Stomach (tissue), 9 donors: ENCODE measurements around the gene RNF34. TPM values are rescaled to one million over a fixed set of nuclear protein-coding genes. Genes with fewer than 3 reads are reported as not detected.

Experiments used
- DNase-seq, 2 donors: peaks; one replicate each; pipeline versions ENCODE4 v3.0.0 to v3.0.0-alpha.2; 2013 to 2019
- H3K27ac ChIP-seq, 5 donors: fragments of 200-600 bp in 4 of 5; sonication (generic) in 4 of 5; one replicate each; pipeline ENCODE4 v1.5.1; 2013 to 2019; ENCODE audit warnings: mild to moderate bottlenecking in 1 of 5, moderate library complexity in 1 of 5
- H3K27me3 ChIP-seq, 3 donors: fragments of 200-600 bp; sonication (generic); one replicate each; pipeline ENCODE4 v1.5.1; 2017 to 2019; ENCODE audit warnings: mixed run types in 1 of 3
- H3K36me3 ChIP-seq, 4 donors: fragments of 200-600 bp; sonication (generic); 1 replicate in 3 of 4; 2 replicates in 1 of 4; pipeline ENCODE4 v1.5.1; 2016 to 2019
- H3K4me1 ChIP-seq, 4 donors: fragments of 200-600 bp; sonication (generic); one replicate each; pipeline ENCODE4 v1.5.1; 2016 to 2019
- H3K4me3 ChIP-seq, 4 donors: fragments of 200-600 bp; sonication (generic) in 3 of 4; one replicate each; pipeline ENCODE4 v1.5.1; 2016 to 2019; ENCODE audit warnings: mild to moderate bottlenecking in 1 of 4
- H3K9me3 ChIP-seq, 4 donors: fragments of 200-600 bp; sonication (generic); one replicate each; pipeline ENCODE4 v1.5.1; 2016 to 2019
- EP300 ChIP-seq: sonication (generic); formaldehyde crosslinking; IDR thresholded peaks from one replicate; pipeline ENCODE4 v1.6.1; 2017; ENCODE audit warnings: antibody characterized with exemption
- POLR2A ChIP-seq, 4 donors: fragments of 450-650 bp; IDR thresholded peaks; one replicate each; pipeline ENCODE4 v1.6.1; 2016; ENCODE audit warnings: antibody characterized with exemption in 4 of 4, control low read depth in 2 of 4, mild to moderate bottlenecking in 1 of 4, moderate library complexity in 1 of 4
- POLR2AphosphoS5 ChIP-seq, 3 donors: sonication (generic); formaldehyde crosslinking; IDR thresholded peaks; one replicate each; pipeline ENCODE4 v1.6.1; 2016; ENCODE audit warnings: antibody characterized with exemption in 3 of 3
- WGBS, 5 donors: extraction: QIAGEN DNeasy Blood & Tissue Kit in 3 of 5; methylation state at CpG; one replicate each; pipeline versions ENCODE4 v1.1.5 to v1.1.7; 2013 to 2018; 5-methylcytosine and 5-hydroxymethylcytosine counted together
- intact Hi-C: fragments of 100-400 bp; cut with DNase I; formaldehyde crosslinking; loops from one replicate; pipeline ENCODE4 v1.15.1; 2023; ENCODE audit warnings: low total_unique reads
- polyA plus RNA-seq, 3 donors: library from polyadenylated mRNA; stranded (reverse); fragments of 200-250 nt; gene quantifications; one replicate each; pipeline ENCODE4 v1.2.3, GENCODE V29; 2013
- total RNA-seq, 5 donors: library from RNA; depleted of rRNA; stranded (reverse); fragments of >200 nt; gene quantifications; one replicate each; pipeline versions ENCODE4 v1.1.0 to v1.2.3, GENCODE V29; 2014 to 2016
- TF ChIP-seq, protein P1 (sequence below), 7 experiments: fragments of 450-650 bp in 4 of 7; fragments of 200-600 bp in 3 of 7; sonication (generic) in 3 of 7; IDR thresholded peaks; one replicate each; pipeline ENCODE4 v1.5.1; 2016 to 2019; ENCODE audit warnings: antibody characterized with exemption in 7 of 7, control low read depth in 2 of 7, mild to moderate bottlenecking in 1 of 7
- donor health status: healthy with polysubstance abuse.
- donor health status: Bipolar disorder and iron deficiency.
- donor health status: healthy.

Gene RNF34
- total and polyA plus RNA-seq, 8 donors: 9.8 to 258 (median 34.7) TPM

DNA sequence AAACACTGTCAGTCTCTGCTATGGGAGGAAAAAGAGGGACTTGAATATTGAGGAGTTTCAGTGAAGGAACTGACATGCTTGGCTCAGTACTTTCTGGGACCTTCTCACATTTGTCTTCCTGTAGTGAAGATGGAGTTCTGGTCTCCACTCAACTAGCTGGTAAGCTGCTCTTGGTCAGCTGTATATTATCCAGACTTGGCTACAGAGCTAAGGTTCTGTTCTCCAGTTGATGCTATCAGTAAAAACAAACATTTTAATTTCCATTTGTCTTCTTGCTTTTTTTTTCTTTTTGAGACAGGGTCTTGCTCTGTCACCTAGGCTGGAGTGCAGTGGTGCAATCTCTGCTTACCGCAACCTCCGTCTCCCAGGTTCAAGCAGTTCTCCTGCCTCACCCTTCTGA, 5.3 kb downstream of the RNF34 start:
- Histone ChIP-seq H3K4me3 (no peak overlapping the region), H3K27ac (peak overlapping the region in 1 of 5 donors; percentile 65), H3K9me3 (no peaks in the 10 kb centered on the region), H3K4me1 (peaks cover 11 to 47% (median 29%) of the 10 kb centered on the region in 4 donors), H3K27me3 (no peaks in the 10 kb centered on the region), H3K36me3 (peaks cover 5 to 55% (median 34%) of the 10 kb centered on the region in 4 donors)
- DNase-seq: no peak
- TF ChIP-seq POLR2AphosphoS5 (IDR thresholded peaks at IDR 0.05): no peak
- no peak for TF ChIP-seq POLR2A (IDR thresholded peaks at IDR 0.05)
- no peak for TF ChIP-seq EP300
- TF ChIP-seq, protein P1, sequence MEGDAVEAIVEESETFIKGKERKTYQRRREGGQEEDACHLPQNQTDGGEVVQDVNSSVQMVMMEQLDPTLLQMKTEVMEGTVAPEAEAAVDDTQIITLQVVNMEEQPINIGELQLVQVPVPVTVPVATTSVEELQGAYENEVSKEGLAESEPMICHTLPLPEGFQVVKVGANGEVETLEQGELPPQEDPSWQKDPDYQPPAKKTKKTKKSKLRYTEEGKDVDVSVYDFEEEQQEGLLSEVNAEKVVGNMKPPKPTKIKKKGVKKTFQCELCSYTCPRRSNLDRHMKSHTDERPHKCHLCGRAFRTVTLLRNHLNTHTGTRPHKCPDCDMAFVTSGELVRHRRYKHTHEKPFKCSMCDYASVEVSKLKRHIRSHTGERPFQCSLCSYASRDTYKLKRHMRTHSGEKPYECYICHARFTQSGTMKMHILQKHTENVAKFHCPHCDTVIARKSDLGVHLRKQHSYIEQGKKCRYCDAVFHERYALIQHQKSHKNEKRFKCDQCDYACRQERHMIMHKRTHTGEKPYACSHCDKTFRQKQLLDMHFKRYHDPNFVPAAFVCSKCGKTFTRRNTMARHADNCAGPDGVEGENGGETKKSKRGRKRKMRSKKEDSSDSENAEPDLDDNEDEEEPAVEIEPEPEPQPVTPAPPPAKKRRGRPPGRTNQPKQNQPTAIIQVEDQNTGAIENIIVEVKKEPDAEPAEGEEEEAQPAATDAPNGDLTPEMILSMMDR (IDR thresholded peaks at IDR 0.05): no peak
- intact Hi-C loops: no loop called here
- 71 to 94% (median 91%) methylated on average over 2 of the region's 2 CpGs for WGBS, 5 donors

DNA sequence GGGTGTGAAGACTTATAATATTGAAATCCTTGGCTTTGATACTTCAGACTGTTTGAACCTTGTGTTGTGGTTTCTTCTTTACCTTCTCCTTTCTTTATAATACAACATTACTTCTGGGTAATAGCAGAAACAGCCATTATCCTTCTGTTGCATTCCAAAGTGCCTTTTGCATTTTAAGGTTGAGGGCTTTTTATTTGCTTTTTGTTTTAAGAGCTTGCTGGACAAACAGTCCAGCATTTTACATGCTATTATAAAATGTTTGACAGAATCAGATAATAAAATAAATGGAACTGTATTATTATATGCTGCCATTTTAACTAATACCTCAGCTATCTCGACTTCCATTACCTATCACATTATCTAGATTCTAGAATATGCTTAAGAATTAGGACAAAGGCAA, 14.0 kb downstream of the RNF34 start:
- 35 to 61% (median 51%) methylated on average over 1 of the region's 1 CpG for WGBS, 5 donors
- peaks cover 19 to 64% (median 40%) of the 10 kb centered on the region in 4 donors for H3K36me3 ChIP-seq
- H3K9me3 ChIP-seq: no peaks in the 10 kb centered on the region
- no peak overlapping the region for H3K27ac ChIP-seq
- no peaks in the 10 kb centered on the region for H3K27me3 ChIP-seq
- peaks cover 0 to 25% (median 0%) of the 10 kb centered on the region in 4 donors for H3K4me1 ChIP-seq
- TF ChIP-seq, protein P1 (IDR thresholded peaks at IDR 0.05): no peak
- no peak for TF ChIP-seq EP300
- TF ChIP-seq POLR2A (IDR thresholded peaks at IDR 0.05): no peak
- TF ChIP-seq POLR2AphosphoS5 (IDR thresholded peaks at IDR 0.05): no peak
- H3K4me3 ChIP-seq: no peak overlapping the region
- intact Hi-C loops: no loop called here
- DNase-seq: no peak

DNA sequence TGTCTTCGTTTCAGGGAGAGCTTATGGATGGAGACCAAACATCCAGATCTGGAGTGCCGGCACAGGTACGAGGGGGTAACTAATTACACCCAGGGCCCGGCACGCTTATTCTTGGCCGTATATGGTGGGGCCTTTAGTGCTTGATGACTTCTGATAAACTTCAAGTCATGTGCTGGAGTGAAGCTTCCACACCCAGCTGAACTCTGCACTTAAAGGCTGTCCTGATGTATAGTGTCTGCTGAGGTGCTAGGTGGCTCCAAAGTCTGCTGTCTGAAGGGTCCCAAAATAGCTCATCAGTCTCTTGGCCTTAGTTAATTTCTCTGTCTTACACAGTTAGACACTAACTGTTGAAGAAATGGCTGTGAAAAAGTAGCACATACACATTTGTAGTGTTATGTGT, 17.9 kb downstream of the RNF34 start:
- WGBS, 5 donors: 56 to 83% (median 65%) methylated on average over 6 of the region's 6 CpGs
- H3K36me3 ChIP-seq: peaks cover 43 to 90% (median 77%) of the 10 kb centered on the region in 4 donors
- intact Hi-C loops: no loop called here
- no peak overlapping the region for H3K27ac ChIP-seq
- peaks cover 0 to 25% (median 0%) of the 10 kb centered on the region in 4 donors for H3K4me1 ChIP-seq
- H3K9me3 ChIP-seq: no peaks in the 10 kb centered on the region
- H3K27me3 ChIP-seq: no peaks in the 10 kb centered on the region
- H3K4me3 ChIP-seq: no peak overlapping the region
- DNase-seq: no peak
- no peak for TF ChIP-seq EP300
- TF ChIP-seq POLR2A (IDR thresholded peaks at IDR 0.05): no peak
- no peak for TF ChIP-seq POLR2AphosphoS5 (IDR thresholded peaks at IDR 0.05)

DNA sequence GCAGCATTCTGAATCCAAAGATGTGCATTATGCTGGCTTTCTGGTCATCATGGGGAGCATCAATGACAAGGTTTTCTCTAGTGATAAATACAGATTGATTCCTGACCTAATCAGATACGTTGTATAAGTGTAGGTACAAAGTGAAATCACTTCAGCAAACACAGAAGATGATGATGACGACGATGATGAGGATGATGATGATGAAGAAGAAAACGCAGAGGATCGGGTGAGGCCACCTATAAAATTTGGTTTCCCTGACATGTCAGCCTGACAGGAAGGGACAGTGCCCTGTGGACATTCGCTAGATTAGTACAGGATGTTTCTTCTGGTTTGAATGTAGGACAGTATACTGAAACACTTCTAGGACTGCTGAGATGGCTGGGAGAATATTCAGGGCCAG, 20.2 kb downstream of the RNF34 start:
- no peaks in the 10 kb centered on the region for H3K27me3 ChIP-seq
- H3K4me1 ChIP-seq: peaks cover 0 to 30% (median 9%) of the 10 kb centered on the region in 4 donors
- TF ChIP-seq POLR2AphosphoS5 (IDR thresholded peaks at IDR 0.05) (no peak), EP300 (no peak), POLR2A (IDR thresholded peaks at IDR 0.05) (no peak)
- TF ChIP-seq, protein P1 (IDR thresholded peaks at IDR 0.05): no peak
- peaks cover 59 to 98% (median 94%) of the 10 kb centered on the region in 4 donors for H3K36me3 ChIP-seq
- H3K9me3 ChIP-seq: no peaks in the 10 kb centered on the region
- DNase-seq: no peak
- H3K27ac ChIP-seq: no peak overlapping the region
- H3K4me3 ChIP-seq: no peak overlapping the region
- intact Hi-C loops: no loop called here
- WGBS, 5 donors: 86 to 93% (median 89%) methylated on average over 6 of the region's 6 CpGs

DNA sequence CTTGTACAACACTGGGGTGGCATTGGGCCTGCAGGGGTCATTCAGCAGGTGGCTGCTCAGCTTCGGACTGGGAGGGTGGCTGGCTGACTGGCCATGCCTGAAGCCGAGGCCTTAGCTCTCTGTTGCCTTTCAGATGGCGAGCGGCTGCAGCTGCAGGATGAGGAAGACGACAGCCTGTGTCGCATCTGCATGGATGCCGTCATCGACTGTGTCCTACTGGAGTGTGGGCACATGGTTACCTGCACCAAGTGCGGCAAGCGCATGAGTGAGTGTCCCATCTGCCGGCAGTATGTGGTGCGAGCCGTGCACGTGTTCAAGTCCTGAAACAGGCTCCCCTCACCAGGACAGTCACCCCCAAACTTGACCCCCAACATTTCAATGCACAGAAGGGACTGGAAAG, 23.3 kb downstream of the RNF34 start:
- intact Hi-C loops: no loop called here
- 93 to 95% (median 94%) methylated on average over 4 to 14 of the region's 14 CpGs for WGBS, 5 donors
- peaks cover 0 to 34% (median 20%) of the 10 kb centered on the region in 4 donors for H3K4me1 ChIP-seq
- no peak overlapping the region for H3K4me3 ChIP-seq
- peak overlapping the region in 3 of 5 donors; percentile 33 to 74 (median 52) for H3K27ac ChIP-seq
- TF ChIP-seq POLR2AphosphoS5 (IDR thresholded peaks at IDR 0.05) (no peak), POLR2A (IDR thresholded peaks at IDR 0.05) (no peak), EP300 (no peak)
- TF ChIP-seq, protein P1 (IDR thresholded peaks at IDR 0.05): no peak
- H3K27me3 ChIP-seq: no peaks in the 10 kb centered on the region
- DNase-seq: no peak
- H3K36me3 ChIP-seq: peaks cover 70 to 100% (median 100%) of the 10 kb centered on the region in 4 donors
- H3K9me3 ChIP-seq: no peaks in the 10 kb centered on the region
